ENCODE results near the gene GNAO1. TPM values are rescaled to one million over a fixed set of nuclear protein-coding genes. Genes with fewer than 3 reads are reported as not detected.
A peak's percentile ranks its signal among the peaks of the same experiment; 100 is the strongest.

GNAO1 gene
- total RNA-seq, 4 donors from 2014 or later: 0.50 to 1.5 (median 0.66) TPM

GRCh38 chr16:56259425-56259779 is 68.1 kb downstream of the GNAO1 start:
- Histone ChIP-seq H3K4me3 (no peak overlapping the region), H3K27me3 (peaks cover 0 to 5% (median 0%) of the 10 kb centered on the region in 4 donors), H3K36me3 (no peaks in the 10 kb centered on the region), H3K9me3 (no peaks in the 10 kb centered on the region), H3K27ac (no peak overlapping the region), H3K4me1 (peaks cover 0 to 28% (median 5%) of the 10 kb centered on the region in 3 donors)
- WGBS, 2 donors: 87 to 89% methylated on average over 4 of the region's 4 CpGs
- intact Hi-C loops (cut with DNase I): no loop called here
- no peak for TF ChIP-seq POLR2A (IDR thresholded peaks at IDR 0.05)
- no peak for TF ChIP-seq CTCF (IDR thresholded peaks at IDR 0.05)
- DNase-seq: no peak

DNA sequence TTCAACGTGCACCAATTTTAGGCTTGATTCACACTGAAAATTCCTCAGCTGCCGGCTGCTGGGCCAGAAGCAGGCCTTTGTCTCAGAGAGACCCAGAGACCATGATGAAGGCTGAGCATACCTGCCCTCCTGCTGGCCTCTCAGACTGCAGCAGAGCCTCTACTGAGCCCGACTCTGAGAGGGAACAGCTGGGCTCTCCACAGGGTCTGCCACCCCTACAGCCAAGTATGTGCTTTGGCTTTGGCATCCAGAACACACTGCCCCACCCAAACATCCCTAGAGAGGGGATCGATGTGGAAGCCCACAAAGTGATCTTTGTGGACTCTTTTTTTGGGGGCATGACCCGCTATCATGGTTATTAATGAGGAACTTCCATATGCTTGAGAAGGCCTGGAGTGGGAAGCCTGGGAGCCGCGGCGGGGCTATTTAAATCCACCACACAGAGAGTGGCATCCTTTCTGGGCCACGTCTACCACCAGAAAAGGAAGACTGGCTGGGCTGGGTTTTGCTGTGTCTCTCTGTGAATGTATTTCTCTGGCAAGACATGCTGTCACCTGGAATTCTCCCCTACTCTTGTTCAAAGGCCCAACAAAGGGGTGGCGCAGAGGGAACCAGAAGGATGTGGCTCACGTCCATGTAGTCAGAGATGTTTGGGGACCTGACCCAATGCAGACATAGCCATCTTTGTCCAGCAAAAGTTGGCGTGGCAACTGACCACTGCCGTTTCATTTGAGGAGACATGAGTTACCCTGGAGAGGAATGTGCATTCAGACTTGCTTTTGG is 69.3 kb downstream of the GNAO1 start:
- Histone ChIP-seq H3K27ac (no peak overlapping the region), H3K4me1 (peaks cover 0 to 28% (median 5%) of the 10 kb centered on the region in 3 donors), H3K9me3 (no peaks in the 10 kb centered on the region), H3K4me3 (no peak overlapping the region), H3K27me3 (peaks cover 0 to 5% (median 0%) of the 10 kb centered on the region in 4 donors), H3K36me3 (no peaks in the 10 kb centered on the region)
- DNase-seq: no peak
- intact Hi-C loops (cut with DNase I): no loop called here
- WGBS, 2 donors: 67 to 79% methylated on average over 2 to 5 of the region's 13 CpGs
- TF ChIP-seq CTCF (IDR thresholded peaks at IDR 0.05): no peak
- TF ChIP-seq POLR2A (IDR thresholded peaks at IDR 0.05): no peak

DNA sequence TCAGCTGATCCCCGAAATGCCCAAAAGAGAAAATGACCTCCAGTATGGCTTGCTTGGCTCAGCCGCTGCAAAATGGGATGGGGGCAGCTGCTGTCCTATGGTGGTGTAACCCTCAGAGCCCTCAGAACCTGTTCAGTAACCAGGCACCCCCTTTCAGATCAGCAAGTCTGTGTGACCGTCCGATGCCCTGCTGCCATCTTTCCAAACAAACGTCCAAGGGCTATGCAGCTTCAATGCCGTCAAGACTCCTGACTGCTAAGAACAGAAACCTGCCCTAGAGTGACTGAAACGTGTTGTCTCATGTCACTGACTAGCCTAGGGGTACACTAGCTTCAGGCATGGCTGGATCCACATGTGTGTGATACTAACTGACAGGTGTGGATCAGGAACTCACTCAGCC is 70.4 kb downstream of the GNAO1 start:
- Histone ChIP-seq H3K9me3 (no peaks in the 10 kb centered on the region), H3K36me3 (no peaks in the 10 kb centered on the region), H3K4me1 (peaks cover 0 to 28% (median 5%) of the 10 kb centered on the region in 3 donors), H3K4me3 (no peak overlapping the region), H3K27me3 (no peaks in the 10 kb centered on the region), H3K27ac (peak overlapping the region in 2 of 4 donors; percentile 44 to 69)
- DNase-seq: no peak
- no peak for TF ChIP-seq CTCF (IDR thresholded peaks at IDR 0.05)
- TF ChIP-seq POLR2A (IDR thresholded peaks at IDR 0.05): no peak
- WGBS, 2 donors: 78 to 93% methylated on average over 2 to 5 of the region's 7 CpGs
- intact Hi-C loops (cut with DNase I): no loop called here

GRCh38 chr16:56262148-56262547 is 70.9 kb downstream of the GNAO1 start:
- Histone ChIP-seq H3K9me3 (no peaks in the 10 kb centered on the region), H3K4me3 (no peak overlapping the region), H3K27me3 (no peaks in the 10 kb centered on the region), H3K27ac (peak overlapping the region in 2 of 4 donors; percentile 44 to 69), H3K4me1 (peaks cover 0 to 23% (median 2%) of the 10 kb centered on the region in 3 donors), H3K36me3 (no peaks in the 10 kb centered on the region)
- intact Hi-C loops (cut with DNase I): no loop called here
- TF ChIP-seq POLR2A (IDR thresholded peaks at IDR 0.05) (peak in 1 of 4 donors; percentile 12), CTCF (IDR thresholded peaks at IDR 0.05) (no peak)
- WGBS, 2 donors: 25 to 33% methylated on average over 2 to 3 of the region's 5 CpGs
- no peak for DNase-seq

- DNase-seq: no peak
- Histone ChIP-seq H3K4me3 (no peak overlapping the region), H3K27me3 (no peaks in the 10 kb centered on the region), H3K36me3 (no peaks in the 10 kb centered on the region), H3K9me3 (no peaks in the 10 kb centered on the region), H3K4me1 (peaks cover 0 to 17% (median 0%) of the 10 kb centered on the region in 3 donors), H3K27ac (peak overlapping the region in 2 of 4 donors; percentile 23 to 31)
- intact Hi-C loops (cut with DNase I): no loop called here
- TF ChIP-seq CTCF (IDR thresholded peaks at IDR 0.05) (no peak), POLR2A (IDR thresholded peaks at IDR 0.05) (peak in 1 of 4 donors; percentile 4)
- WGBS, 2 donors: 70 to 78% methylated on average over 8 to 9 of the region's 9 CpGs
Observed at GRCh38 chr16:56262551-56263245, 71.4 kb downstream of the GNAO1 start.

All from esophagus squamous epithelium (tissue), 5 donors.